ENCODE measurements around the gene ST6GALNAC2.
A peak's percentile ranks its signal among the peaks of the same experiment; 100 is the strongest.
"Not testable (repeated sequence)": the region's sequence is repeated elsewhere in the genome, so short reads cannot be mapped to it uniquely, and the experiment has no call there.

The ST6GALNAC2 gene

GRCh38 chr17:76585649-76586593 is at the start of gene ST6GALNAC2:
Gene ST6GALNAC2, minus strand, starts transcription at chr17:76585860. Its CDS starts 52 bp downstream, at chr17:76585808.
- DNase-seq: peak in 9 of 58 donors; percentile 10 to 39 (median 22)

- no peak for DNase-seq
These were observed 49.4 kb upstream of the ST6GALNAC2 start for GRCh38 chr17:76635039-76635438.

- DNase-seq: no peak
These were observed 48.1 kb upstream of the ST6GALNAC2 start for GRCh38 chr17:76633628-76634328.

GRCh38 chr17:76631821-76632565 is 46.3 kb upstream of the ST6GALNAC2 start:
- no peak for DNase-seq

GRCh38 chr17:76630151-76630550 is 44.5 kb upstream of the ST6GALNAC2 start:
- DNase-seq: no peak

GRCh38 chr17:76627510-76627909 is 41.9 kb upstream of the ST6GALNAC2 start:
- no peak for DNase-seq

GRCh38 chr17:76626442-76626841 is 40.8 kb upstream of the ST6GALNAC2 start:
- no peak for DNase-seq

- DNase-seq: no peak
These were observed 39.8 kb upstream of the ST6GALNAC2 start for GRCh38 chr17:76625496-76625895.

GRCh38 chr17:76623271-76624146 is 37.8 kb upstream of the ST6GALNAC2 start:
- peak in 48 of 58 donors; percentile 1 to 80 (median 35) for DNase-seq

- no peak for DNase-seq
These were observed 32.2 kb upstream of the ST6GALNAC2 start for GRCh38 chr17:76617838-76618237.

GRCh38 chr17:76614912-76615617 is 29.4 kb upstream of the ST6GALNAC2 start:
- DNase-seq: no peak

GRCh38 chr17:76614064-76614759 is 28.6 kb upstream of the ST6GALNAC2 start:
- DNase-seq: not testable (repeated sequence)

- no peak for DNase-seq
These were observed 27.6 kb upstream of the ST6GALNAC2 start for GRCh38 chr17:76612977-76613851.

- no peak for DNase-seq
These were observed 26.8 kb upstream of the ST6GALNAC2 start for GRCh38 chr17:76612465-76612864.

GRCh38 chr17:76611758-76612157 is 26.1 kb upstream of the ST6GALNAC2 start:
- DNase-seq: no peak

GRCh38 chr17:76611080-76611749 is 25.6 kb upstream of the ST6GALNAC2 start:
- not testable (repeated sequence) for DNase-seq

- DNase-seq: not testable (repeated sequence)
These were observed 21.0 kb upstream of the ST6GALNAC2 start for GRCh38 chr17:76606685-76607084.

Measured in anterior cingulate cortex (tissue), 58 donors.